GM21390 (cell line): ENCODE results near the gene NUBP2.

Source experiments
- ATAC-seq: cut with Tn5 transposase; IDR thresholded peaks from one replicate; pipeline ENCODE4 v1.9.1; 2021; ENCODE audit not compliant: unreplicated experiment

Gene NUBP2, protein sequence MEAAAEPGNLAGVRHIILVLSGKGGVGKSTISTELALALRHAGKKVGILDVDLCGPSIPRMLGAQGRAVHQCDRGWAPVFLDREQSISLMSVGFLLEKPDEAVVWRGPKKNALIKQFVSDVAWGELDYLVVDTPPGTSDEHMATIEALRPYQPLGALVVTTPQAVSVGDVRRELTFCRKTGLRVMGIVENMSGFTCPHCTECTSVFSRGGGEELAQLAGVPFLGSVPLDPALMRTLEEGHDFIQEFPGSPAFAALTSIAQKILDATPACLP

DNA sequence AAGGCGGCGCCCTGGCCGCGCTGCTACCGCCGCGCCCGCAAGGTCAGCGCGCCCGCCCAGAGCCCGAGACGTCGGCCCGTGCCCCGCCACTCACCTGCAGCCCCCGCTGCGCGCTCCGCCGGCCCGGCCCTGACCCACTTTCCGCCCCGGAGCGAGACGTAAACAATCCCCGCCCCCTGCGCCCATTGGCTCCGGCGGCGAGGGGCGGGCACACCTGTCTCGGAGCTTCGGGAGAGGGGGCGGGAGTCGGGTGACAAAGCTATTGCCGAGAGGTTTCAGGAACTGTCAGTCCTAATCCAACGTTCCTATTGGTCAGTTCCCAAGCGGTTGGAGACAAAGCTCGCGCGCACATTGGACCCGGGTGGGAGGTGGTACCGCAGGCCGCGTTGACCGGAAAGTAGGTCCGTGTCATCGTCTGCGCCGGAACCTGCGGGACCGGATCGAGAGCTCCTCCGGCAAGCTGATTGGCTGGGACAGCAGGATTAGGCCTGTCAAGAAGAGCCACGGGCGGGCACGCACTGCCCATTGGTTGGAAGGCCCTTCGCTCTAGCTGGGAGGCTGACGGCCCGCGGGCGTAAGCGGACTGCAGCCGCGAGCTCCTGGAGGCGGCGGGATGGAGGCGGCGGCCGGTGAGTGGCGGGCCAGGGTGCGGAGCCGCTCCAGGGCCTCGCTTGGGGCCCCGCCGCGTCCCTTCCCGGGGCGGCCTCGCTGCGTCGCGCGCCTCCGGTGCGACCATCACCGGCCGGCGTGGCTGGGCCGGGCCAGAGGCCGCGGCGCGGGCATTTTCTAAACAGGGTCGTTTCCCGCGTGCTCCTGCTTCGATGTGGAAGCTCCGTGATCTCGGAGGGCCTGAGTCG, at the start of gene NUBP2, which contains the start of gene SPSB3:
Gene NUBP2, plus strand, starts transcription at position 553 of the 857 bp plus-strand sequence. Its CDS starts 61 bp downstream, at position 614.
Gene SPSB3, minus strand, starts transcription at position 164 of the 857 bp plus-strand sequence. CDS start 1,088 bp downstream, outside the sequence.
- ATAC-seq = peak; percentile 77

DNA sequence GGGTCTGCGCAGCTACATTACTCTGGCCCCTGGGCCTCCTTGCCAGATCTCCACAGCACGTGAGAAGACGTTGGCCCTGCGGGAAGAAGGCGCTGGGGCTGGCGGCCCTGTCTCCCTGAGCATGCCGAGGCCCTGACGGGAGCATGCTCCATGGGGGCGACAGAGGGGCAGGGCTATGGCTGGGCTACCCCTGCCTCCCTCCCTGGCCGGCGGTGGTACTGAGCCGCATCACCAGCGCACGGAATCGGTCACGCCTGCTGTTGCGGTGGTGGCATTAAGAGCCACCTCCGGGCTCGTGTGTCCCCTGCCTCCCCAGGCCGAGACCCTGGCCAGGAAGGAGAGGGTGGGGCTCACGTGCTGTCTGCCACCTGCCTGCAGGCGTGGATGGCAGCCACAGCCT, 48.6 kb upstream of the NUBP2 start:
- no peak for ATAC-seq

DNA sequence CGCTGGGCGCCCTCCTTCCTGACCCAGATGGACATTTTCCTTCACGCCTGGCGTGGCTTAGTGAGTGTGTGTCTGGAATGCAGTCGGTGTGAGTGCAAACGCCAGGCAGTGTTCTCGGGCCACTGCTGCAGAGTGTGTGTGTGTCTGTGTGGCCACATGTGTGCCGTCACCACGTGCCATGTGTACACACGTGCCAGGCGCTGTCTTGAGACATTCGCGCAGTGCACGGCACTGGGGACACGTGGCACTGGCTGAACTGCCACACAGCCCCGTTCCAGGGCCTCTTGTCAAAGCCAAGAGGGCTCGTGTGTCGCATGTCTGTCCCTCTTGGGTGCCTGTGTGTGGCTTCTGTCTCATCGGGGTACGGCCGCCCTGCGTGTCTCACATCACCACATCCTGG, 47.9 kb upstream of the NUBP2 start:
- ATAC-seq = no peak

DNA sequence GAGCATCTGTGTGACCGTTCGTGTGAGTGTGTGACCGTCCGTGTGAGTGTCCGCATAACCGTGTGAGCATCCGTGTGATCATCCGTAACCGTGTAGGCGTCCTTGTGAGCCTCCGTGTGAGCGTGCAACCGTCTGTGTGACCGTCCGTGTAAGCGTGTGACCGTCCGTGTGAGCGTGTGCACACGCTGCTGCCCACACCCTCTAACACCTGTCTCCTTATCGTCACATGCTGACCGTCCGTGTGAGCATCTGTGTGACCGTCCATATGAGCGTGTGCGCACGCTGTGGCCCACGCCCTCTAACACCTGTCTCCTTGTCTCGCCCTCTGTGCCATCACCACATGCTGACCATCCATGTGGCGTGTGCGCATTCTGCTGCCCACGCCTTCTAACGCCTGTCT, 42.5 kb upstream of the NUBP2 start:
- ATAC-seq = no peak

DNA sequence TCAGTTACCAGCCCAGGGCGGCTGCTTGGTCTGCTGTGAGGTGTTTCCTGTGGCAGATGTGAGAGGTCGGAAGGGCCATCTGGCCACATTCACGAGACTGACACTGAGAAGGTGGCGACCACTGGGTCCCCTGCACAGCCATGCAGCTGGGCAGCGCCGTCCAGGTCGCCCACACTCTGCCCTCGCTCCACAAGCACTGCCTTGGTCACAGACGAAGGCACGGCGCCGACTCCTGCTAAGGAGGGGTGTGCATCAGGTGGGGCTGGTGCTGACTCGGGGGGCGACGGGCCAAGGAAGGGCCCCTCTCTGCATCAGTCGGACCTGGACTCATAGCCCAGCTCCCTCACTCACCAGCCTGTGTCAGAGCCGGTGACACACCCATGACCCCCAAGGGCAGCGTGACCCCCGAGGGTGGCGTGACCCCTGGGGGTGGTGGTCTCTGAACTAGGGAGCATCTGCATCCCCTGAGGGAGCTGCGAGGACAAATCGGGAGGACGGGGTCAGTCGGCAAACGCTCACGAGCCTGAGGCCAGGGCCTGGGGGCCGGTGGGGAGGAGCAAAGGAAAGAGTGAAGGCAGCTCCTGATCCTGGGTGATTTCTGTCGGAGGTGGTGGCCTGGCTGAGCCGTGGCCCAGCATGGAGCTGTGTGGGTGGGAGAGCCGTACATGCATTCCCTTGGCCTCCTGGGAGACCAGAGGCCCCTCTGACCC, 41.8 kb upstream of the NUBP2 start:
- ATAC-seq = no peak

DNA sequence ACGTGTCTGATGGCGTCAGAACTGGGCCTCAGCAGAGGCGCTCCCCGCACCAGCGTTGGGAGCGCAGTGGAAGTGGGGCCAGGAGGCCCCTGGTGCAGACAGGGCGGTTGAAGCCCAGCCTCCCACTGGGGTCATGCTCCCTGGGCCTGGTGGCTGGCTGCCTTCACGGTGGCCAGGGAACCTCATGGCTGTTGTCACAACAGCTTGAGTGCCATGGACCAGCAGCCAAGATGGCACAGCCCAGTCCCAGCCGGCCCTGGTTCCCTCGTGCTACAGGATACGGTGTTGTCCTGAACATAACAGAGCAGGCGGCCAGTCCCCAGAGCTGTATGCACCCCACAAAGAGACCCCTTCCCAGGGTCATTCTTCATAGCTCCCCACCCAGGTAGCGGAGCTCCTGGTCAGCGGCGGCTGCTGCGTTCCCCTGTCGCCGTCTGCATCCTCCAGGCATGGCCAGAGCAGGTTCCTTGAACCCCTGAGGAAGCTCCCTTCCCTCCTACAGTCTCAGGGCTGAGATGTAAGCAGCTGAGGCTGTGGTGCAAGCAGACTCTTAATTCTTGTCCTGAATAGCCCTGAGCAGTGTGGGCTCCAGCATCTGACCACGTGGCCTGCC, 41.1 kb upstream of the NUBP2 start:
- ATAC-seq = no peak

DNA sequence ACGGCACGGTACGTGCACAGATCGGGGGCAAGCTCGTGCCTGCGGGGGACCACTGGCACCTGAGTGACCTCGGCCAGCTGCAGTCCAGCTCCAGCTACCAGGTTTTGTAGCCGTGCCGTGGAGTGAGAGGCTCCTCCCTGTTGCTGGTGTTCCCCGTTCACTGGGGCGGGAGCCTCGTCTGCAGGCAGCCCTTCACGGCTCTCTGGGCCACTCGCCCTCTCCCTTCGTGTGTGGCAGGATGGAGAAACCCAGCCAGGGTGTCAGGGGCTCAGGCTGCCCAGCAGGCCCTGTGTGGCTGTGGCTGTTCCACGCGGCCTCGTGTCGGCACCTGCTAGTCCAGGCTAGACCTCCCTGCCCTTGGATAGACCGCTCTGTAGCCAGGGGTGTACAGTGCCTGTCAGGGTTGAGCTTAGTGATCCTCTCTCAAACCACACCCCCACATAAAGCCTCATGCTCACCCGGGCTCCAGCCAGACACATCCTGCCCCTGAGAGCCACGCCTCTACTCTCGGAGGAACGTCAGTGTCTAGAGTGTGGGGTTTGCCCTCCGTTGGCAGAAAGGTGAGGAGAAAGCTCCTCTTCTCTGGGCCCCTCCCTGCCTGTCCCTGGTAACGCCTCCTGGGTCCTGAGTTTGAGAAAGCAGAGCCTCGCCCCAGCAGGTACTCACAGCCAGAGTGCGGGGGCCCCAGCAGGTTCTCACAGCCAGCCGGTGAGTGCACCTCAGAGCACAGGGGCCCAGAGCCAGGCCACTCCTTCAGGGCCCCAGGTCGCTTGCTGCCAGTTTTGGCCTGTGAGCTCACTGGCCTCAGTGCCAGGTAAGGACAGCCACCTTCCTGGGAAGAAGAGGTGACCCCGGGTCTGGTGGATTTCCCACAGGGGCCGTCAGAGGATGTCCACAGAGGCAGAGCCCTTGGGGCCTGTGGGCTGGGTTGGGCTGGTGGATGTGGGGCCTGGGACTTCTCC, 39.1 kb upstream of the NUBP2 start:
- no peak for ATAC-seq

DNA sequence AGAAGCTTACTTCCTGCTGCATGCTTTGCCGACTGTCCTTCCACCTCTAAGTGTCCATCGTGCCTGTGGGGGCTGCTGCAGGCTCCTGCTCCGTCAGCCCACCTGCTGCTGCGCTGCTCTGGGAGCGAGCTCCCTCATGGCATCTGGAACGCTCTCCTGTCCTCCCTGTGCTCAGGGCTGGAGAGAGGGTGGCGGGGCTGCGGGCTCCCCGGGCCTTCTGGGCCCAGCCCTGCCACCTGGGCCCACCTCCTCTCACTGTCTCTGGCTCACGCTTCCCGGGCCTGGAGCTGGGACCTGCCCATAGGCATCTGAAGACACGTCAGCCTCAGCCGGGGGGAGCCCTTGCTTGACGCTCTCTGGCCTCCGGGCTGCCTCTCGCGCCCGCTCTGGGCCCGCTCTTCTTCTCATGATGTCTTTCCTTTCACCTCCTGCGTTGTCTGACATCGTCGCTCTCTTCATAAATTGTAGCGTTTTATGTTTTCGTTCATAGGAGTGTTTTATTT, 38.4 kb upstream of the NUBP2 start:
- ATAC-seq = no peak

DNA sequence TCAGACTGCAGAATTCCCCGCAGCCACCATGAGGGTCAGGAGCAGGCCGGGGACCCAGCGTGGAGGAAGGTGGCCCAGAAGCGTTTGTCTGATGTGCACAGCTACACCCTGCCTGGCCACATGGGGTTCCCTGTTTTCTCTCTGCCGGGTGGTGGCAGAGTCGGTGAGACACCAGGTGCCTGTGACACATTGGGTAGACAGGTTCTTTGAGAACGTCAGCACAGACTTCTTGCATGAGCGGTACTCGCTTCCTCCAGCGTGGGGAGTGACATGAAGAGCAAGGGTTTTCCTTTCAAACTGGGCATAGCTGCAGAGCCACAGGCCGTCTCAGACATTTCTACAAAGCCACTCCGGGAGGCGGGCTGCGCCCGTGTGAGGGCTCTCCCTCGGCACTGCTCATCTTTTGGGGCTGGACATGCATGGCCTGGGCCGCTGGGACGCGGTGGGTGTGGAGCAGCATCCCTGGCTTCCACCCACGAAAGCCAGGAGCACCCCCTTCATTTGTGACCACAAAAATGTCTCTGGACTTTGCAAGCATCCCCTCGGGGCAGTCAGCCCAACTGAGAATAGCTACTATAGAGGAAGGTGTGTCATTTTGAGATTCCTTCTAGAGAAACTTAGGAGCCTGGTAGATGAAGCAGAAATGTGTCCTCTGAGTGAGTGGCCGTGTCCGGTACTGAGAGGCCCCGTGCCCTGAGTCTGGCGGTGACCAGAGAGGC, 37.4 kb upstream of the NUBP2 start:
- ATAC-seq = no peak

DNA sequence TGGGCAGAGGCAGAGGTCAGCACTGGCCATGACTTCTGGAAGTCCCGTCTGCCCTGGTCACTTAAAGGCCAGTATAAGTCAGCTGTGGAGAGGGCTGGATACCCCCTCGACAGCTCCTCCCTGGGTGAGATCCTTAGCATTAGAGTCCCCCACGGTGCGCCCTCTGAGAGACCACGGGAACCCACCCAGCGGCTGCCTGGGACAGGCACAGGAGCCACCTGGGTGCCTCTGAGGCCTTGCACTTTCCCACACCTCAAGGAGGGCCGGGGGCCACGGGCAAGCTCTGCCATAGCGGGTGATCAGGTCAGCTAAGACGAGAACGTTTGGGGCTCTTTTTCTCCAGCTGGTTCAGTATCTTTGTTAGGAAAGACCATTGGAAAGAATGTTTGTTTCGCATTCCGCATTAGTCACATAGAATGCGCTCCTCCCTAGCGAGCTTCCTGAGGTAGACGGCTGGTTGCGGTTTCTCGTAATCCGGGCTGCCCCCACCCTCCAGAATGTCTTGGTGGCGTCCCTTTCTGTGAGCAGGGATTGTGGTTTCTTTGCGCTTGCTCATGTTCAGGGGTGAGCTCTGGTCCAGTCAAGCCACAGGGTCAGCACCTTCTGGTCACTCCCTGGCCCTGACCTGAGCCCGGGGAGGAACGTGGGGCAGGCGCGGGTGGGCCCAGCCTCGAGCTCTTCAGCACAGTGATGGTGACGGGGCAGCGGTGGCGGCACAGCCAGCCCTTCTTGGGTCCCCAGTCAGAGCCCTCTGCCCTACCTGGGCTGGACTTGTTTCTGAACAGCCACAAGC, 36.7 kb upstream of the NUBP2 start:
- ATAC-seq = no peak

DNA sequence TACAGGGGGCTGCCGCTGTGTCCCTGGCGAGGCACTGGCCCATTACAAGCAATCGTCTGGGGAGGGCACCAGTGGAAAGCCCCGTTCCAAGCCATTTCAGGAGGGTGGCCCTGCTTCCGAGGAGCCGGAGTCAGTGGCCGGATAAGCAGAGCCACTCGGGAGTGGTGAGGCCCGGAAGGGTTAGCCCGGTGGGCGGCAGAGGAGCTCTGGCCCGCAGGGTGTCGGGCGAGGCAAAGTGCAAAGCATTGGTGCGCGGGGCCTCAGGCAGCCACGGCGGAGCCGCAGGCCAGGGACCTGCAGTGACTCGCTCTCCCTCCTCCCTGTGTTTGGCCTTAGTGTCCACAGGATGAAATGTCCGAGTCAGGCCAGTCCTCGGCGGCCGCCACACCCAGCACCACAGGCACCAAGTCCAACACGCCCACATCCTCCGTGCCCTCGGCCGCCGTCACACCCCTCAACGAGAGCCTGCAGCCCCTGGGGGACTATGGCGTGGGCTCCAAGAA, 36.0 kb upstream of the NUBP2 start:
- ATAC-seq = no peak

DNA sequence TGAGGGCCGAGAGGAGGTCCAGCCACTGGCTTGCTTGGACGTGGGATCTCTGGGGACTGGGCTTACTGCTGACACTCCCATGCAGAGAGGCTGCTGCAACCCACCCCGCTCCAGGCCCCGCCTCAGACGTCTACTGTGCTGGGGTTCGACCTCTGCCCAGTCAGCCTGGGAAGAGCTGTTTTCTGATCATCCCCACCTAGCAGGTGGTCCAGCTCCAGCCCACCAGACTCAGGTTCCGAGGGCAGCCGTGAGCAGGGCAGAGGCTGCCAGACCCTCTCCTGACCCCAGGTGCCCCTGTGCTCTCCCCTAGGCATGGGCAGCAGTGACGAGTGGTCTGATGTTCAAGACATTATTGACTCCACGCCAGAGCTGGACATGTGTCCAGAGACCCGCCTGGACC, 34.8 kb upstream of the NUBP2 start:
- ATAC-seq = no peak

DNA sequence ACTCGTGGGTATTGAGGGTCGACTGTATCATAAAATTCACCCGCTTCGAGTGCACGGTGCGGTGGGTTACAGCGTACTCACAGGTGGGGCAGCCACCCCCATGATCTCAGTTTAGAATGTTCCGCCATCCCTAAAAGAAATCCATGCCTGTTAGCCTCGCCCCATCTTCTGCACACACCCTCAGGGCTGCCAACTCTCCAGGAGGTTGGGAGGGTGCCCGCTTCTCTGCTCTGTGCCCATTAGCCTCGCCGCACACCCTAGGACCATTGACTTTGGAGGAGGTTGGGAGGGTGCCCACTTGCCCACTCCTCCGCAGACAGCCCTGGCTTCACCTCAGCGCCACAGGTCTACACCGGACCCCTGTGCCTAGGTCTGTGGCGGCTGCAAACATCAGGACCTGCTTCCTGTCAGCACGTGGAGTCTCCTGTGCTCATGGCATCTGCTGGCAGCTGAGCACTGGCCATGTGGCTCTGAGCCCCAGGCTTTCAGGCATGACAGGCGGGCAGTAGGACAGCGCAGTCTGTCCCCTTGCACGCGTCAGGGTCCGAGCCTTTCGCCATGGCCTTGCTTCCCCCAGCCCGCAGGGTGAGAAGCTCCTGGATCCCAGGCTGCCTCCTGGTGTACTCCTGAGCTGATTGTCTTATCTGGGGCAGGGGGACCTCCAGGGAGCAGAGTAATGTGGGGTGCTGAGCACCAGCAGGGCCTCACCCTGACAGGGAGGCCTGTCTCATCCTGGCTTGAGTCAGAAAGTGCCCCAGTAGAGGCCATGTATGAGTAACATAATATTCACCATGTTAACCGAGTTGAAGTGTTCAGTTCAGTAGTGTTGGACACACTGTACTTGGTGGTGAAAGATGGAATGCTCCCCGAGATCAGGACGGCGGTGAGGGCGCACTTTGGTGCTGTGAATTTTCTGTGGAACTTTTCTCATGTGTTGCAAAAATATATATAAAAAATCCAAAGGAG, 33.3 kb upstream of the NUBP2 start:
- no peak for ATAC-seq

DNA sequence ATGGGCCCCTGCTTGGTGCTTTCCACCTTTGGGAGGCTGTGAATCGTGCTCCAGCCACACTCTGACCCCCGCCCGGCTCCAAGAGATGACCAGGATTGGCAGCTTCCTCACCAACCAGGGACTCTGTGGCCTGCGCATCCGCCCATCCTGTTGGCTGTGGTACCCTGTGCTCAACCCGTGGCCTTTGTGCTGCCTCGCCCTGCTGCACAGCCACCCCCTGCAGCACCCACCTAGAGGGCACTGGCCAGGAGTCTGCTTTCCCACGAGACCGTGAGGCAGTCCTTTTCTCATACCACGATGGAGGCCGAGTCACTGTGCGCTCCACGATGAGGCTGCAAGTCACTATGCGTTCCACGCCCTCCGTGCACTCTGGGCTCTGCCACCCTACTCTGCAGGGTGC, 30.8 kb upstream of the NUBP2 start:
- no peak for ATAC-seq

DNA sequence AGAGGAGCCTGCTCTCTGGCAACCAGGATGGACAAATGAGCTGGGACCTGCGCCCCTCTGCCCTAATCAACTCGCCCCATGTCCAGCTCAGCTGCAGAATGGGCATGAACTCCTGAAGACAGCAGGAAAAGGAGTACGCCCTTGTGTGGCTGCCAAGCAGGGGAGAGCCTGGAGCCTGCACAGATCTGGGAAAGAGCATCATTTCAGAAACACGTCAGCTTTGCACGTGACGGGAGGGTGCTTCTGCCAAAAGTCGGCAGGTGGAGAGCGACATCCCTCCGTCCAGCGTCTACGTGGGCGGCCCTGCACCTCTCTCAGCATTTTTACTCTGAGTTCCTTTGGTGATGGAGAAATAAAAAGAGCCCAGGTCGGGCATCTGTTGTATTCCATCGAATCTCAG, 29.9 kb upstream of the NUBP2 start:
- no peak for ATAC-seq

DNA sequence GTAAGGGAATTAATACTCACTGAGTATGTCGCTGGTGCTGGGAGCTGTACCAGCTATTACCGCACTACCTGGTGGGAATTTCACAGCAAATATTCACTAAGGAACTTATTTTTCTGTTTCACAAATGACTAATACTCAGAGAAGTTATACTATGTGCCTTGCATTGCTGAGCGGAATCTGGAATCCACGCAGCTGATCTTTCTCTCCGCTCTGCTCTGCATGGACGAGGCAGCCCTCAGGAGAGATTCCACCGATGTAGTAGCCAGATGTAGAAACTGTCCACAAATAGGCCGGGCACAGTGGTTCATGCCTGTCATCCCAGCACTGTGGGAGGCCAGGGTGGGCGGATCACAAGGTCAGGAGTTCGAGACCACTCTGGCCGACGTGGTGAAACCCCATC, 28.6 kb upstream of the NUBP2 start:
- ATAC-seq = no peak
